HG02678 (cell line): ENCODE data around the gene PKIB.
A peak's percentile ranks its signal among the peaks of the same experiment; 100 is the strongest.

Experiments
- ATAC-seq: cut with Tn5 transposase; IDR thresholded peaks from one replicate; pipeline ENCODE4 v1.9.1; 2021; ENCODE audit warnings: mild to moderate bottlenecking, moderate library complexity; ENCODE audit not compliant: unreplicated experiment

The PKIB gene

DNA sequence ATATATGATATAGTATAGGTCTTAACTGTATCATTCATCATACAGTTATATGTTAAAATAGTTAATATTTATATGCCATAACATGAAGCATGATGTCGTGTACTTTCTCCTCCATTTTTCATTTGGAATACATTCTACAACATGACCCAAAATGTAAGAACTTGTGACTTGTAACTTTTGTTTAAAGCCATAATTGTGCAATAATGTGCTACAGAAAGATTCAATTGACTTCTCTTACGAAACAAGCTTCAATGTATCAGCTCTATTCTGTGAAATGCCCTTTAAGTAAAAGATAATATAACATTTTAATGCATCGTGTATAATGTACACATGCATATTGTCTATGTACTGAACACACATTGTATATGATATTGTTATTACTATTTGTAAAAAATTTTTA is 92.6 kb downstream of the PKIB start:
- no peak for ATAC-seq

DNA sequence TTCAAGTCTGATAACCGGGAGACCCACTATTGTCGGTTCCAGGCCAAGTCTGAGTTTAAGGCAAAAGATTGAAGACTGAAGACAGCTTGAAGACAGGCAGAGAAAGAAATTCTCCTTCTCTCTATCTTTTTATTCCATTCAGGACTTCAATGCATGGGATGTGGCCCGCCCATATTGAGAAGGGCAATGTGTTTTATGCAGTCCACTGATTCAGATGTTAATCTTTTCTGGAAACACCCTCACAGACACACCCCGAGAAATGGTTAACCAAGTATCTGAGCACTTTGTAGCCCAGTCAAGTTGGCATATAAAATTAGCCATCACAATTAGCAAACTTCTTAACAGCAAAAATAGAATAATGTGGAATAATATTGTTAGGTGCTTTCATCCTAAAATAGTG is 93.9 kb downstream of the PKIB start:
- ATAC-seq = no peak

DNA sequence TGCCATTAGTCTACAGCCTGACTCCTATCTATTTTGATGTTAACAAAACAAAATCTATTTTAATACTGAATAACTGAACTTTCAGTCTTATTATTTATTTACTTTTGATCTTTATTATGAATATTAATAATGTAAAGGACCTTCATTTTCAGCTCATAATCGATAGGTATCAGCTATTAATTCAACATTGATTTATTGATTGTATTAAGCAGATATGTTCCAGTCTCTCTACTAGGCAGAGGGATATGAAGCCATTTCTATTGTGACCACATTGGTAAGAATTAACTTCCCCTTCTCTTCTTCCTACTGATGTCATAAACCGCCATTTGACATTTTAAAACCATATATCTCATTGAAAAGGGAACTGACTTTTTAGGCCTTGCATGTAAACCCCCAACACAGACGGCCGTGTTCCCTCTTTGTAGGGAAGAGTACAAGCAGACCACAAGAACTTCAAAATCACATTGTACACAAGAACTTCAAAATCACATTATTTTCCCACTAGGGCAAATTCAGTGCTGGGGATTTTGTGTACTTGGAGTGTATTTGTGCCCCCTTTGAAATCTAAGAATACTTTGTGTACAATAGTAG is 99.8 kb downstream of the PKIB start:
- ATAC-seq = peak; percentile 74

DNA sequence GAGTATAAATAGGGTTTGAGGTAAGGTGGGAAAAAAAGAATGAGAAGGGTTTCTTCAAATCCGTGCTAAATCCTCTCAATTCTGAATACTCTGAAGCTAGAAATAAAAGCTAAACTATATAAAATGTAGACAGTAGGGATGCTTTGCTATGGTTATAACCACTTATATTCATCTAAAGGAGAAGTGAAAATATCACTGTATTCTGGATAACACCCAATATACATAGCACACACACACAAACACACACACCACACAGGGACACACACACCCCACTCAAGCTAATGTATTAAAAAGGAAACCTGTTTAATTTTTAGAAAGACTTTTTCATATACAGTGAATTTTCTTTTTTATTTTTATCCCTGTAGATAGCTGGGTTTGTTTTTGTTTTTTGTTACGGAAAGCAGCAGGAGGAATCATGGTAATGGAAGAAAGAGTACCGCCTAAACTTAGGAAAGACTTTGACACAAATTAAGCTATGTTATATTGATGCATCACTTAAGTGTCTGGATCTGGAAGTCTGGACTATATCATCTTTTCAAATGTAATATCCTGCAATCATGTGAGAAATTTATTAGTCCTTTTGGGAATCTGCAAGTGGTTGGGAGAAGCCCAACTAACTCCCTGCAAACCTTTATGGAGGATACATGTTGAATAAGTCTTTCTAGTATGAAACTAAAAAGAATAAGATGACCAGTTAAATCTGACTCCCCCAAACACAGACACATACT is 100.9 kb downstream of the PKIB start:
- ATAC-seq = no peak

DNA sequence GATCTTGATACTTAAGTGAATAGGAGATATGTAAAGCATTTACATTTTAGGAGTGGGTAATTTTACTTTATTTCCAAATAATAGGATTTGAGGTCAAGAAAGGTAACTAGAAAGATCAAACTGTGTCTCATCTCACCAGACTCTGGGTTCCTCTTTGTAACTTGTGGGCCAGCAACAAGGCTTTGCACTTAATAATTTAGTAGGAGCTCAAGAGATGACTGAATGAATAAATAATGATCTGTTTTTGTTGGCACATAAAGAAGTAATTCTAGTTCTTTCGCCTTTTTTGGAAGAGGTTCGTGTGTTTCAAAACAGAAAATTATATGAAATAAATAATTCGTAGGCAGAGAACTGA is 101.9 kb downstream of the PKIB start:
- ATAC-seq = no peak

DNA sequence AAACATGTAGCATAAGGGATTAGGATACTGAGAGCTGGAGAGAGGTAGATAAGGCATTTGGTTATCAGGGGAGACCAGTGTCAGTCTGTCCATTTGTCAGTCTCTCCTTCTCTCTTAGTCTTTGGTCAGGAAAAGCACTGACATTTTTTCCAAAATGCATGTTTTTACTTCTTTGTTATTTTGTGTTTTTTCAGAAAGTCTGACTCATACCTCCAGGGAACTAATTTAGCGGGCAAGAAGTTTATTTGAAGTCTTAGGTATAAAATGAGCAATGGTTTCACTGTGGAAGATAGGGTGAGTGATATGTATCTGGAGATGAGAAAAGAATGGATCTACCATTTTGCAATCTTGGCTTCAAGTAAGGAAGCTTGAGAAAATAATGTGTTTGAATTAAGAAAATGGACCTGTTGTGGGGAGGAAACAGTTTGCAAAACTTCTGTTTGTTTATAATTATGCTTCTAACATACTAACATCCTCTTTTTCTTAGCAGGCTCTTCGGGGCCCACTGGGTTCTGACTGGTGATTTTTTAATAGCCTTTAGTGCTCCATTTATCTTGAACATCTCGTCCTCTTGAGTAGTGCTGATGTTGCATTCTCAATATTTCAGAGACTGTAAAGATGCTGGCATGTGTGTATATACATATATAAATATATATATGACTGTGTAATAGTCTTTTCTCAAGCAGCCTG is 102.4 kb downstream of the PKIB start:
- ATAC-seq = no peak

DNA sequence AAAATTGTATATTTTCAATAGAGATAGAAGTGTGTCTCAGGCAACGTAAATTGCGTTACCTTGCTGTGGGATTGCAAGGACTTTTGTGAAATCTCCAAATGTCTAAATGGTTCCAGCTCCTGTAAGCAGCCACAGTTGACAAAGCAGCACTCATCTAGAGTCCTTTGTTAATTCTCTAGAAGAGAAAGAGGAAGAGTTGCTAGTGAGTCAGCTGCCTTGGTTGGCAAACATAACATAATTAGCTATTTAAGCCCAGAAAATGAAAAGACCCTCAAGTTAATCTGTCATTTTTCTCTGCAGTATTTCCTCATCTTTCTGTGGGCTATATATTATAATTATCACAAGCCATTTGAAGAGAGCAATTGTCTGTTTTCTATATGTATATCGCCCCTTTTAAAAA is 102.9 kb downstream of the PKIB start:
- ATAC-seq = no peak

DNA sequence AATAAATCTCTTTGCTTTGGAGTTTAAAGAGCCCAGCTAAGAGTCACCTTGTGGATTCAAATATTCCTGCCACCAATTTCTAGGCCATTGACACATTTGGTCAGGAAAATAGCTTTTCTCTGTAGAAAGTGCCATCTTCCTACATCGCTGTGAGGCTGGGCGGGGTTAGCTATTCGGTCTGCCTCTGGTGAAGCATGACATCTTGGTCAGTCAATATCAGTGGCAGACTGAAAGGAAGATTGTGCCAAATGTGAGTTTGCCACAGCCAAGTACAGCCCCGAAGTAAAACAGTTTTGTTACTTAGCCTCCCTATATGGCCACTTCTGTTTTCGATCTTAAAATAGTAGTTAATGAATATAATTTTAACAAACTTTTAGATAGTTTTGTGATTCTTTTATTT is 103.9 kb downstream of the PKIB start:
- ATAC-seq = no peak

DNA sequence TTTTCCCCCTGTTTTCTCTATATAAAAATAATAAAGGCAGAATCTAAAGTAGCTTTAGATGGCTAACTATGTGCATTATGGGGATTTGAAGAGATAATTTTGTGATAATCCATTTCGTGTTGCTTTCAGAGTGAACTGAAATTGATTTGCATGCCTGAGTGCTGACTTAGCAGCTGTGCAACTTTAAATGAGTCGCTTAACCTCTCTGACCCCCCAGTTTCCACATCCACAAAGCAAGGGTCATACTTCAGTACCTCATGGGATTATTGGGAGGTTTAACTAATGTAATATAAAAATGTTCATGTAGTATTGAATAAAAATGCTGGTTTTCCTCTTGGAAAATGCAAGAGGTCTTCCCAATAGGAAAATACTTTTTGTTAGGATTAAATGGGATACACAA is 105.5 kb downstream of the PKIB start:
- ATAC-seq = no peak

DNA sequence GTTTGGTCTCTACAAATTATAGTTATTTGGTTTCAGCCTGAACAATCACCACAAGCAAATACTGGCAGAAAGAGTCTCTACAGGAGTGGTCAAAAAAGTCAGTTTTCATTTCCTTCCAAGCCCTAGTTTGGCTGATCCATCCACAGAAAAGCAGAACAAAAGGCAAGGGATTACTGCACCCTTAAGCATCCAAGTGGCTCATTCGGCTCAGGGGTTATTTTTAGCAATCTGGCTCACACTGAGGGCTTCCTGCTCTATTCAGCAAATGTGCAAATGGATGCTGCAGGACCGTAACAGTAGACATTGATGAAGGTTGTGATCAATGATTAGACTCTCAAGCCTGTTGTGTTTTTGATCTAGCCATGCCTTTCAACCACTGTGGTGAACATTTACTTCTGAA is 107.1 kb downstream of the PKIB start:
- ATAC-seq = no peak

DNA sequence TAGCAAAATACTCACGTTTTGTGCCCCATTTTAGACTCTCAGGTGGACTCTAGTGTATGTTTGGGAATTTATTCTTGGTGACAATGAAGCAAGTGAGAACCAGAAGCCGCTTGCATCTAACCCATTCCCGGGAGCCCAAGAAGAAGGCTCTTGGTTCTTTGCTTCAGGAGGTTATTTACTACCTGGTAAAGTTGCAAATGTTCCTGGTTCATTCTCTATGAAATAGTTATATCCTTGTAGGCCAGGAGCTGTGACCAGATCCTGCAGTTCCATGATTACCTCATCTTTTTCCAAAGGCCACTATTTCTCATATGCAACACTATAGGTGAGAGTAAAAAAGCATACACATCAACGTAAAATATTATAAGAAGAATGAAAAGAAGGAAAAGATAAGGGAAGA is 108.4 kb downstream of the PKIB start:
- ATAC-seq = no peak

DNA sequence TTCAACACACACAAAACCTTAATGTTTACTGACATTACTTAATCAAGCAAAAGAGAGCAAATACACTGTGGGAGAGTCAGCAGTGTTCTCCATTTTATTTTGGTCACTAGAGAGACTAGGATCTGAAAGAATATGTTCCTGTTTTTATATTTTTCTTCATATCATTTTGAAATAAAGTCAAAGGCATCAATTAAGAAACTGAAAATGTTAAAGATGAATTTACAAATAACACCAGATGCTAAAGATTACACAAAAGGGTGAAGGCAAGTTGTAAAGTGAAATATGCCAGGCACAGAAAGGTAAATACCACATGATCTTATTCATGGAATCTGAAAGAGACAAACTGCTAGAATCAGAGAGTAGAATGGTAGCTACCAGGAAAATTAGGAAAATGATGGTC is 109.0 kb downstream of the PKIB start:
- ATAC-seq = no peak

DNA sequence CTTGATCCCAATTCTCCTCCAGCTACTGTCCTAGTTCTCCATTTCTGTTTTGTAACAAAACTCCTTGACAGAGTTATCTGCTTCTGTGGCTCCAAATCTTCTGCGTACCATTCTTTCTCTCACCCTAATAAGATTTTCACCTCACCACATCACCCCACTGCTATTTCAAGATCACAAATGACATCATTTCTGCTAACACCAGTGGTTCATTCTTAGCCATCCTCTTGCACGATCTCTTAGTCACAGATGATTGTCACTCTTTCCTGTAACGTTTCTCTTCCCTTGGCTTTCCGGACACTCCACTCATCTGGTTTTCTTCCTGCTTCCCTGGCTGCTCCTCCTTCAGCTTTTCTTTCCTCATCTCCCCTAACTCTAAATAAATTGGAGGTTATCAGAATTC is 112.5 kb downstream of the PKIB start:
- ATAC-seq = no peak

DNA sequence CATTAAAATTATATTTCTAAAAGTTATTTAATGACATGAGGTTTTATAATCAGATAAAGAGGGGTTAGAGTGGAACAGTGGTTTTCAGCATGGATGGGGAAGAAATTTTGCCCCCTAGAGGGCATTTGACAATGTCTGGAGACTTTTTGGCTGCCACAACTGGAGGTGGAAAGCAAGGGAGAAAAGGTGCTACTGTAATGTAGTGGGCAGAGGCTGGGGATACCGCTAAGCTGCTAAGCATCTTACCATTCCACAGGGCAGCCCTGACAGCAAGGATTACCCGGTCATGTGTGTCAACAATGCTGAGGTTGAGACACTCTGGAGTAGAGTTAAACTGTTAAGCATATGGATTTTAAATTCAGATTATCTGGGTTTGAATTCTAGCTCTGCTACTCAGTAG is 116.4 kb downstream of the PKIB start:
- no peak for ATAC-seq

DNA sequence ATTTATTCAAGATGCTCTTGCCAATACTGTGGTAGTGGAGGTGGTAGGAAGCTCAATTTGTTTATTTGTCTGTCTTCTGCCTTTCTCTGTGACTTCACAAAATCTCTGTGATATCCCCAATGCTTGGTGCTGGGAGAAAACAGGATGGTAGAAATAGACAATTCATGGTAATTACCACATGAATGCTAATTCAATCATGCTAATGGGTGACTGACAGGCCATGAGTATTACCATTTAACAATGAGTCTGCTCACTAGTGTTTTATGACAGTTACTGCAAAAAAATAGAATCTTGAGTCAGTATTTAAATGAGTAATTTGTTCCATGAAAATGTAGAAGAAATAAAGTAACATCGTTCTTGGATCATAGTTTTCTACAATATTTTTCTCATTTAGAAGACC is 117.0 kb downstream of the PKIB start:
- ATAC-seq = no peak

DNA sequence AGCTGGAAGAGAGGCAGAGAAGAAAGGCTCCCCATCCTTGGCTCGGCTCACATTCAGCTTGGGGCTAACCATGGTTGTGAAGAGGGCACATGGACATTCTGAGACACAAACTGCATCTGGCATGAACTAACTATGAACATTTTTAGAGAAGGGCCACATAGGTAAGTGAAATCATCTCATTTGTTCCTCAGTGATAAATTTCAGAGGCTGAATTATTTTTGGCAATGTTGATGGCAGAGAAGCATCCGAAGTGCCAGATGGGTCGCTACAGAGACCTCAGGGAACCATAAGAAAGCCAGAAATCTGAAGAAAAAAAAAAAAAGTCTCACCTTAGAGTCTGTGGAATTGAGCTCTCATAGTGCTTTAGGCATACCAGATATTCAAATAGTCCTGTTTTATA is 120.1 kb downstream of the PKIB start:
- ATAC-seq = no peak

DNA sequence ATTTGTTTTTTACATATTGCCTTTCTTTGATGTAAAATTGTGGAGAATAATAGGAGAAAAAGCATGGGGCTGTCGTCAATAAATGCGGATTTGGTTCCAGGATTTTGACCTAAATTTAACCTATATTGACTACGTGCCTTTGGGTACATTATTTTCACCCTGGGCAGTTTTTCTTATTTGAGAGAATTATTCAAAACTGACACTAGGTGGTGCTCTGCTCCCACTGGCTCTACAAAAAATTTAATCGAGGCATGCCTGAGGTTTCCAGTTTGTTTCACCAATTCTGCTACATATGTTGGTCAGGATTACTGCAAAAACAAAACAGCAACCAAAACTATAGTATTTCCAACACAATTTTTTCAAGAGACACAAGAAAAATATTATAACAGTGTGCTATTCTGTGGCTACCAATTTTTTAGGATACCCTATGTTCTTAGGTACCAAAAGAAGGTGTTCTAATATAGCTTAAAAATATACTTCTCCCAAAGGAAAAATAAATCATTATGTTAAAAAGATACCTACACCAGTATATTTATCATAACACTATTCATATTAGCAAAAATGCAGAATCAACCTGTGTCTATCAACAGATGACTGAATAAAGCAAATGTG is 120.7 kb downstream of the PKIB start:
- no peak for ATAC-seq

DNA sequence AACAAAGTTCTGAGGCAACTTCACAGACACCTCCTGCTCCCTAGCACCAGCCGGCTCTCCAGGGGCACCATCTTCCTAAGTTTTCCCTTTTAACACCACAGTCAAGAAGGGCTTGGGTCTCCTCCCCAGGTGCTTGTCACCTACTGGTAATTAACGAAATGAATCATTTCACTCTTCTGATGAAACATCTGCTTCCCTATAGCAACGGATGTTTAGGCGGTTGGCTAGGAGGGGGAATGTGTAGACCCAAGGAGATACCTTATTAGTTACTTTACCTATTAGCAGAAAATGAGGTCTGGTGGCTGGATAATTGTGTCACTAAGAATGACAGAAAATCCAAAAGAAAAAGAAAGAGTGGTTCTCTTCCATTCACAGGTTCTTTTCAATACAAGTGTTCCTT is 123.1 kb downstream of the PKIB start:
- ATAC-seq = no peak

DNA sequence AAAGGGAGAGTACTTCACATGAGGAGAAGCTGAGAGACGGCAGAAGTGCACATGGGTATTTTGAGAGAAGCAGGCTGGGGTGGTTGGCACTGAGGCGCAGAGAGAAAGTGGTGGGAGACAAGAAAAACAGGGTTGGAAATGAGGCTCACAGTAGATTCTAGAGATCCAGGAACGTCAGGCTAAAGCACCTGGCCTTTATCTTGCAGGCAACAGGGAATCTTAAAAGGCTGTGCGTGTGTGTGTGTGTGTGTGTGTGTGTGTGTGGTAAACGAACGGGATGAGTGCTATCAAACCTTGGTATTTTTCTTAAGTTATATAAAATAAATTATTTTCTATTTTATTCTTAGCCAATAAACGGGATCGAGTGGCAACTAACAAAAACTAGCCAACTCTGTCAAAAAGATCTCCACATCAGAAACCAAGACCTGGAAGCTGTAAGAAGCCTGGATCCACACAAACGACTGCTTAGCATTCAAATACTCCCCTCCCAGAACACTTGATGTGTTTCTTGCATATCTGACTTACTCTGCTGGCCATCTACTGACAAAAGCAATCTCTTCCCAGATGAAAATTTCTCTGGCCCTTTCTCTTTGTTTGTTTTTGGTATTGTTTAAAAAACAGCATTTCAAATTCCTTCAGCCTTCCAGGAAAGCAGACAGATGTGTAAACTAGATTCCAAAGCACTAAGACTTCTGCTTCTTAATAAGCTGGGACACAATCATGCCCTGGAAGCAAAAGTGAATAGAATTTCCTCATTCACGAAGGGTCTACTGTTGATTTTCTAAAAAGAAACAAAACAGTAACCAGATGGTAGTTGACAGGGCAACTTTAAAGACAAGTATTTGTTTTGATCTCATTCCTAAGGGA is 124.6 kb downstream of the PKIB start:
- ATAC-seq = no peak

DNA sequence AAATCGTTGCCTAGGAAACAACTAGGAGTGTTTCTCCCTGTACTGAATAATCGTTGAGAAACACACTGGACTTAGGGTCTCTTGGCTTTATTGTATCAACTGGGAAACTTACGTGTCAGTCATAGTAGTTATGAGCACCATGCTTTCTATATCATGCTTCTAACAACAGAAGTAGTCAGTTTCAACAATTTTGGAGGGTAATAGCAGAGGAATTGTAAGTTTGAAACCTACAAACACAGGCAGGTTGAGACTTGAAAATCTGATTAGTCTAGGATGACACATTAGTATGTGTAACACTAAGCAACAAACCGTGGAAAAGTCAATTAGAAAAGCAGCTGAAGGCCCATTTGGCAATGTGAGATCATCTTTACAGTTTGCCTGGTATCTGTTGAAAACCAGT is 125.4 kb downstream of the PKIB start:
- no peak for ATAC-seq

DNA sequence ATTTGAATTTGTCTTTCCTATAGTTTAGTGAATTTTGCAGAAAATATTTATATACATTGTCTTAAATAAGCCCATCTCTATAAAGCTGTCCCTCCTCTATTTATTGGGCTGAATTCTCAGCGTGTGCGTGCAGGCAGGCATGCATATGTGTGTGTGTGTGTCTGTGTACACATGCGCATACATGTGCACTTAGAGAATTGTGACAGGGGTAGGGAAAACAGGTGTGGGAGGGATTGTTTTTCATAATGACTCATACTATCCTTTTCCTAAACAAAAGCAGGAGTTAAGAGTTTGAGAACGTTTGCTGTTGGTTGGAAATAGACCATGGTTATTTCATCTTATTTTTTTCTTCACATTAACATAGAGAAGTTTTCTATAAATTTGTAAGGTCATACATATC is 126.0 kb downstream of the PKIB start:
- no peak for ATAC-seq
